Activated CD4-positive, alpha-beta T cell treated with anti-CD3 and anti-CD28 coated beads, Interleukin-2, Interleukin-6, amounts not matched to agents 100 ng/mL and 50 ng/mL, durations not matched to agents 16 hours and 8 hours (primary cell): ENCODE measurements around the gene RBM3.
"Not testable (repeated sequence)": the region's sequence is repeated elsewhere in the genome, so short reads cannot be mapped to it uniquely, and the experiment has no call there.

Experiments
- DNase-seq: peaks from one replicate; pipeline ENCODE4 v3.0.0-alpha.2; 2020

The RBM3 gene

DNA sequence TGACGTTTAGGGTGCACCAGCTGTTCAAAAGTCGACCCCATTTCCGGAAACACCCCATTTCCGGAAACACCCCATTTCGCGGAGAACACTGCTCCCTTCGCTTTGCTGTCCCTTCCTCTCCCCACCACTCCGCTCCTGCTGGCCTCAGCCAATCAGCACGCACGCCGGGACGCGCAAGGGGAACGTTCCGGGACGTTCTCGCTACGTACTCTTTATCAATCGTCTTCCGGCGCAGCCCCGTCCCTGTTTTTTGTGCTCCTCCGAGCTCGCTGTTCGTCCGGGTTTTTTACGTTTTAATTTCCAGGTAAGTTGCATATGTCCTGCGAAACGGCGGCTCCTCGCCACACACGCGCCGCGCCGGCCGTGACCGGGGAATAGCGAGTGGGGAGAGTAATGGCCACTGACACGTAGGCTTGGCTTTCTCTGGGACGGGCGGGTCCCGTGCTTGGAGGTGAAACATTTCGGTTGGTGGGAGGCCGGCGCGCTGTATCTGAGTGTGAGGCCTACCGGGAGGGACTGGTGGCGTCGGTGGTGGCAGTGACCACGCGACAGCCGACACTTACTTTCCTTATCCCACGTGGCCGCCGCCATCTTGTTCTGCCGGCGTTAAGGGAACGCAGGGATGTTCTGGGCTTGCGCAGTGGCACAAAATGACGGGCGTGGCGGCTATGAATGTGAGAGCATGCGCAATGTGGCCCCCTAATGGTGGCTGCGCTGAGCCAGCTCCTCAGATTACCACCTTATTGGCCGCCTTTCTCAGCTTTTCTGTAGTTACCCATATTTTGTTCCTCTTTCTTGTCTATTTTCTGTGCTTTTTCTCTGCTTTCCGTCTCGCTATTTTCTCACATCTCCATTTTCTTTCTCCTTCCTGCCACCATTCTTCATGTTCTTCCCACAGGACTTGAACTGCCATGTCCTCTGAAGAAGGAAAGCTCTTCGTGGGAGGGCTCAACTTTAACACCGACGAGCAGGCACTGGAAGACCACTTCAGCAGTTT lies at the start of gene RBM3:
Gene RBM3, plus strand, starts transcription at position 215 of the 997 bp plus-strand sequence. Its CDS starts 697 bp downstream, at position 912.
- DNase-seq = peak; percentile 95

DNA sequence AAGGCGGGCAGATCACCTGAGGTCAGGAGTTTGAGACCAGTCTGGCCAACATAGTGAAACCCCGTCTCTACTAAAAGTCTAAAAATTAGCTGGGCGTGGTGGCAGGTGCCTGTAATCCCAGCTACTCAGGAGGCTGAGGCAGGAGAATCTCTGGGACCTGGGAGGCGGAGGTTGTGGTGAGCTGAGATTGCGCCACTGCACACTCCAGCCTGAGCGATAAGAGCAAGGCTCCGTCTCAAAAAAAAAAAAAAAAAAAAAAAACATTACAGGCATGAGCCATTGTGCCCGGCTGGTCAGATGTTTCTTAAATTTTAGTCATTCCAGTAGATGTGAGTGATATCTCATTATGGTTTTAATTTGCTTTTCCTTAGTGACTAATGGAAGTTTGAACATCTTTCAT lies 48.4 kb upstream of the RBM3 start:
- DNase-seq = not testable (repeated sequence)

GRCh38 chrX:48530736-48531135 lies 43.5 kb upstream of the RBM3 start:
- no peak for DNase-seq

GRCh38 chrX:48531358-48531959 lies 42.8 kb upstream of the RBM3 start:
- peak; percentile 38 for DNase-seq

DNA sequence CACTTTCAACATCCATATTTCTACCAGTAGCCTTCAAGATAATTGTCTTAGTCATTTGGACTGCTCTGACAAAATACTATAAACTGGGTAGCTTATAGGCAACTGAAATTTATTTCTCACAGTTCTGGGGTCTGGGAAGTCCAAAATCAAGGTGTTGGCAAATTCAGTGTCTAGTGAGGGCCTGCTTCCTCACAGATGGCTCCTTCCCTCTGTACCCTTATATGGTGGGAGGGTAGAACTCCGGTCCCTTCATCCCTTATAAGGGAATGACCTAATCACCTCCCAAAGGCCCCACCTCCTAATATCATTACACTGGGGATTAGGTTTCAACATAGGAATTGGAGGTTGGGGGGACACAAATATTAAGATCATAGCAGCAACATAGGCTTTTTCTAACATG lies 42.1 kb upstream of the RBM3 start:
- DNase-seq = no peak

DNA sequence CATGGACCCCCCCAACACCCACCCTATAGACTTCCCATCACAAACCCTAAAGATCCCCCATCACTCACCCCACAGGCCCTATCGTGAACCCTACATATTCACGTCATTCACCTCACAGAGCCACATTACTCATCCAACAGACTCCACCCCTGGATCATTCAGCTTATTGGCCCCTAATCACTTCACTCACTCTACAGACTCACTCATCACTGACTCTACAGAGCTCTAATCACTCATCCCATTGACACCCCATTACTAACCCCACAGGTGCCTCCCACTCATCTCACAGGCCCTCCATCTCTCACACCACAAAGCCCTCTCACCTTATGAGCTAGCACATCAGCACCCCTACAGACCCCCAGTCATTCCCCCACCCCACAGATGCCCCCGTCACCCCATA lies 41.1 kb upstream of the RBM3 start:
- no peak for DNase-seq

DNA sequence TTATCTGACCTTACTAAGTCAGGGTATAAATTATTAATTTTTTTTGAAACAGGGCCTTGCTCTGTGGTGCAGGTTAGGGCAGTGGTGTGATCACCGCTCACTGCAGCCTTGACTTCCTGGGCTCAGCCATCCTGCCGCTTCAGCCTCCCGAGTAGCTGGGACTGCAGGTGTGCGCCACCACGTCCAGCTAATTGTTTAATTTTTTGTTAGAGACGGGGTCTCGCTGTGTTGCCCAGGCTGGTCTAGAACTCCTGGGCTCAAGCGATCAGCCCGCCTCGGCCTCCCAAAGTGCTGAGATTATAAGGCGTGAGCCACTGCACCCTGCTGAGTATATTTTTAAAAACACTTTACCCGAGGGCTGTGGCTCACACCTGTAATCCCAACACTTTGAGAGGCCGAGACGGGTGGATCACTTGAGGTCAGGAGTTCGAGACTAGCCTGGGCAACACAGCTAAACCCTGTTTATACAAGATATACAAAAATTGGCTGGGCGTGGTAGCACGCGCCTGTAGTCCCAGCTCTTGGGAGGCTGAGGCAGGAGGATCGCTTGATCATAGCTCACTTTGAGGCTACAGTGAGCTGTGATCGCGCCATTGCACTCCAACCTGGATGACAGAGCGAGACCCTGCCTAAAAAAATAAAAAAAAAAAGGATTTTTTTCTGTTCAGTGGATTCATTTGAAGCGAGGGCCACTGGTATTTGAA lies 35.5 kb upstream of the RBM3 start:
- DNase-seq = no peak

GRCh38 chrX:48539345-48540027 lies 34.8 kb upstream of the RBM3 start, which contains the start of gene TBC1D25:
TBC1D25 (plus strand) TSS chrX:48539714; CDS start chrX:48539798, 84 bp downstream.
- DNase-seq = peak; percentile 97

DNA sequence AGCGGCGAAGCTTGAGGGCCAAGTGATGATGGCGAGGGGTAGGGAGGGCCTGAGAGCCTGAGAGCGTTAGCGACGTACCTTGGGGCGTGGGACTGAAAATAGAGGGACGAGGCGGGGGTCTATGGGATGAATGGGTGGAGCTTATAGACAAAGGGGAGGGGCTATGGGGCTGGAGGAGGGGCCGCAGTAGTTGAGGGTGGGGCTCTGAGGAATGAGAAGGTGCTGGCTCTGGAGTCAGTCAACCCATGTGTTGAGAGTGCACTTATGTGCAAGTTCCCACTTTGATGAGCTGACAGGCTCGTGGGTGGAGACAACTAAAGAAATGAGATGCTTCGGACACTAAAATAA lies 34.3 kb upstream of the RBM3 start:
- DNase-seq = peak; percentile 66

- no peak for DNase-seq
Observed at GRCh38 chrX:48540480-48540879, 33.8 kb upstream of the RBM3 start.

GRCh38 chrX:48541140-48541814 lies 33.0 kb upstream of the RBM3 start:
- DNase-seq = no peak

- no peak for DNase-seq
Observed at GRCh38 chrX:48548871-48549270, 25.4 kb upstream of the RBM3 start.

- not testable (repeated sequence) for DNase-seq
Observed at GRCh38 chrX:48555731-48556325, 18.5 kb upstream of the RBM3 start.

DNA sequence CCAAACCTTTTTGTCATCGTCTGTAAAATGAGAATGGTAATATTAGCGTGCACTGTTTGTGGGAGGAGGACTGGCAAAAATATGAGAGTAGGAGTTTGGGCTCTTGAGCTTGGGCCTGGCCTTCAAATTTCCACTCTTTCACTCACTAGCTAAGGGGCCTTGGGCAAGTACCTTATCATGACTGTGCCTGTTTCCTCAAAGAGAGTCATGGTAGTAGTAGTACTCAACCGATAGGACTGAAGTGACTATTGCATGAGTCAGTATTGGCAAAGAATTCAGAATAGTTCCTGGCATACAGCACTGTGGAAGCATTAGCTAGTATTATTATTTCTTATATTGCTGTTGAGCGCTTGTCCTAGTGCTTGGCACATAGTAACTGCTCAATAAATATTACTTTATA lies 16.0 kb upstream of the RBM3 start:
- DNase-seq = peak; percentile 48

DNA sequence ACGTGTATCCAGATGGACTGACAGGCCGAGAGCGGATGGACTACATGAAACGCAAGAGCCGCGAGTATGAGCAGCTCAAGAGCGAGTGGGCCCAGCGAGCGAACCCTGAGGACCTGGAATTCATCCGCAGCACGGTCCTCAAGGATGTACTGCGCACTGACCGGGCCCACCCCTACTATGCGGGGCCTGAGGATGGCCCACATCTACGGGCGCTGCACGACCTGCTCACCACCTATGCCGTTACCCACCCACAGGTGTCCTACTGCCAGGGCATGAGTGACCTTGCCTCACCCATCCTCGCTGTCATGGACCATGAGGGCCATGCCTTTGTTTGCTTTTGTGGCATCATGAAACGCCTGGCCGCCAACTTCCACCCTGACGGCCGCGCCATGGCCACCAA lies 14.6 kb upstream of the RBM3 start:
- no peak for DNase-seq

- DNase-seq = no peak
Observed at GRCh38 chrX:48560056-48560455, 14.2 kb upstream of the RBM3 start.

DNA sequence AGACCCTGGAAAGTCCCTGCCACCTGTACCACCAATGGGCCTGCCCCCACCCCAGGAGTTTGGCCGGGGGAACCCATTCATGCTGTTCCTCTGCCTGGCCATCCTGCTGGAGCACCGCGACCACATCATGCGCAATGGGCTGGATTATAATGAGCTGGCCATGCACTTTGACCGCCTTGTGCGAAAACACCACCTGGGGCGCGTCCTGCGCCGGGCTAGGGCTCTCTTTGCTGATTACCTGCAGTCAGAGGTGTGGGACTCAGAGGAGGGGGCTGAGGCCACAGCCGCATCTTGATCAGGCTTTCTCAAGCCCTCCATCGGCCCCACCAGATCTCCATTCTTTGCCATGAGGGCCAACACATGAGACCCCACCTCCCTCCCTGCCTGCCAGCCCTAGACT lies 13.6 kb upstream of the RBM3 start:
- no peak for DNase-seq

DNA sequence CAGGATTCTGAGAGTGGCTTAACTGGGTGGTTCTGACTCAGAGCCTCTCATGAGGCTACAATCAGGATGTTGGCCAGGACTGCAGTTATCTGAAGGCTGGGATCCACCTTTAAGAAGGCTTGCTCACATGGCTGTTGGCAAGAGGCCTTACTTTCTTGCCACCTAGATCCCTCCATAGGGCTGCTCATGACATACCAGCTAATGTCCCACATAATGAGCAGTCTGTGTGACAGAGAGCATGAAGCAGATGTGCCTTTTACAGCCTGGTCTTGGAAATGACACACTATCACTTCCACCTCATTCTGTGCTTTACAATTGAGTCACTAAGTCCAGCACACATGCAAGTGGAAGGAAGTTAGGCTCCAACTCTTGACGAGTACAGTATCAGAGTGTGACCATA lies 4.3 kb upstream of the RBM3 start:
- DNase-seq = peak; percentile 85

DNA sequence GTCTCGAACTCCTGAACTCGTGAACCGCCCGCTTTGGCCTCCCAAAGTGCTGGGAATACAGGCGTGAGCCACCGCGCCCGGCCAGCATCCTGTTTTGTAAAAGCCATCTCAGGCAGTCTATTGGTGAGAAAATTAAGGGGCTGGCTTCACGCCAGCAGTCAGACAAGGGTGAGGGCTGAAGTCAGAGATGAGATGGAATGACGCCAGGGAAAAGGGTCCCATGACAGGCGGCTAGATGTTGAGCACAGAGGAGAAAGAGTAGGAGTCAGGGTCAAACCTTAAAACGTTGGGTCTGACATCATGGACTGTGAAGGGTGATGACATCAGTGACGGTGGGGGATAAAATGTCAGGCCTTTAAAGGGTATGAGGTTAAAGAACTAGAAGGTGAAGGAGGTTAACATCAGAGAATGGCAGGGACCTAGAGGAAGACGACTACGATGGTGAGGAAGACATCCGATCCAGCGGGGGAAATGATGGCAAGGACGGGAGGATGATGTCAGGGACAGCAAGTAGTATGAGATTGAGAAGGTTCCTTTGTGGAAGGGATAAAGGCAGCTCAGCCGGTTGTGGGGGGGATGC lies 504 bp upstream of the RBM3 start:
- no peak for DNase-seq

- DNase-seq = no peak
Observed at GRCh38 chrX:48575642-48576041, 1.4 kb downstream of the RBM3 start.

DNA sequence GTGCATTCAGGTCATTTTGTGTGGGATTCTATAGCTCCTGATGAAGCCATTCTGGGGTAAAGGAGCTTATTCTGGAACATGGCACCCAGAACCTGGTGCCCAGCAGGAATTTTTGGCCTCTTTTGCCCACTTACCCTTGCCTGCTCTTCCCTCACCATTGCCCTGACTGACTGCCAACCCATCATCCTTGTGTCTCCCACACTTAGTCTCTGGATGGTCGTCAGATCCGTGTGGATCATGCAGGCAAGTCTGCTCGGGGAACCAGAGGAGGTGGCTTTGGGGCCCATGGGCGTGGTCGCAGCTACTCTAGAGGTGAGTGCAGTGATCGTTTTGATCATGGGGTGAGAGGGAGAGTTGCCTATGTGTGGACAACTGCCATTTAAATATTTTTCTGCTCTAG lies 1.8 kb downstream of the RBM3 start:
- DNase-seq = no peak
